HepG2 (cell line): Measurements from ENCODE around the gene AMZ1. TPM values are rescaled to one million over a fixed set of nuclear protein-coding genes. Genes with fewer than 3 reads are reported as not detected.
A peak's percentile ranks its signal among the peaks of the same experiment; 100 is the strongest.

Source experiments
- ATAC-seq: fragments of 200-7000 bp; cut with Tn5 transposase; 3 replicates; pipeline ENCODE4 v1.9.1; 2020; ENCODE audit warnings: mild to moderate bottlenecking, moderate library complexity
- BruUV-seq: library from RNA; stranded (reverse); fragments of 400-500 nt; replicated peaks from 2 replicates; lab custom pipeline; 2021; lab: Mats Ljungman, UMichigan
- CTCF ChIA-PET: fragments of 300-600 bp; formaldehyde crosslinking; extraction: SDS; loops from one replicate; lab custom pipeline; 2021; ENCODE audit warnings: low total read pairs, inconsistent platforms, low intra/inter-chr PET ratio; lab: Yijun Ruan, JAX
- POLR2A ChIA-PET: fragments of 350-600 bp; sonication (Branson Sonifier 250); formaldehyde crosslinking; loops from one replicate; lab custom pipeline; 2020; ENCODE audit warnings: antibody characterized with exemption, inconsistent platforms; lab: Yijun Ruan, JAX
- DNase-seq: peaks from one replicate; pipeline ENCODE4 v3.0.0-alpha.2; 2015; ENCODE audit warnings: low spot score
- FAIRE-seq: peaks from 3 replicates; lab custom pipeline; 2011; peaks lifted over from hg19 to GRCh38; lab: Jason Lieb, UNC
- H2AFZ ChIP-seq: one replicate; pipeline ENCODE4 v1.6.1; 2011; ENCODE audit warnings: low read length, inconsistent platforms
- H3K27ac ChIP-seq: fragments of 300-600 bp; 3 replicates; pipeline ENCODE4 v1.8.0; 2011; ENCODE audit warnings: mixed run types, mild to moderate bottlenecking, mixed read lengths, low read length, inconsistent platforms; ENCODE audit not compliant: insufficient read depth; ENCODE audit errors: extremely low read length
- H3K27me3 ChIP-seq, 2 experiments: fragments of 200-600 bp in 1 of 2; 2 replicates in 1 of 2; 3 replicates in 1 of 2; pipeline versions ENCODE4 v1.6.0 to v1.8.0; 2011; ENCODE audit warnings: low read length in 2 of 2, mild to moderate bottlenecking in 2 of 2, moderate library complexity in 2 of 2, inconsistent platforms in 1 of 2; ENCODE audit not compliant: insufficient read depth in 2 of 2, control insufficient read depth in 1 of 2
- H3K36me3 ChIP-seq, 2 experiments: fragments of 200-600 bp in 1 of 2; replicated peaks in 1 of 2; 2 replicates in 1 of 2; 3 replicates in 1 of 2; pipeline versions ENCODE4 v1.5.1 to v1.8.0; 2011; ENCODE audit warnings: low read length in 2 of 2, inconsistent platforms in 1 of 2; ENCODE audit not compliant: insufficient read depth in 2 of 2, control insufficient read depth in 1 of 2
- H3K4me1 ChIP-seq: 2 replicates; pipeline ENCODE4 v1.5.1; 2012; ENCODE audit warnings: low read length, inconsistent platforms; ENCODE audit not compliant: insufficient read depth
- H3K4me2 ChIP-seq: 2 replicates; pipeline ENCODE4 v1.6.0; 2011; ENCODE audit warnings: low read depth, low read length, inconsistent platforms
- H3K4me3 ChIP-seq, 3 experiments: fragments of 200-600 bp in 1 of 3; sonication (generic), shearing (Covaris generic) in 1 of 3; replicated peaks in 1 of 3; 2 replicates each; pipeline ENCODE4 v1.5.1; 2011 to 2016; ENCODE audit warnings: low read length in 3 of 3, inconsistent platforms in 2 of 3, low read depth in 2 of 3, mild to moderate bottlenecking in 2 of 3, control low read depth in 1 of 3, mixed read lengths in 1 of 3; ENCODE audit not compliant: insufficient read depth in 1 of 3
- H3K79me2 ChIP-seq: one replicate; pipeline ENCODE4 v1.6.1; 2011; ENCODE audit warnings: low read length, inconsistent platforms; ENCODE audit not compliant: insufficient read depth
- H3K9ac ChIP-seq: 2 replicates; pipeline ENCODE4 v1.6.0; 2011; ENCODE audit warnings: mild to moderate bottlenecking, low read depth, low read length, inconsistent platforms; ENCODE audit not compliant: insufficient read depth
- H3K9me3 ChIP-seq: 2 replicates; pipeline ENCODE4 v1.5.1; 2012; ENCODE audit warnings: mild to moderate bottlenecking, low read length
- H4K20me1 ChIP-seq: 2 replicates; pipeline ENCODE4 v1.6.0; 2011; ENCODE audit warnings: inconsistent platforms, mild to moderate bottlenecking, low read length, moderate library complexity; ENCODE audit not compliant: insufficient read depth
- CBFB ChIP-seq: sonication (generic); formaldehyde crosslinking; IDR thresholded peaks from 2 replicates; pipeline ENCODE4 v1.4.0; 2020; ENCODE audit warnings: missing genetic modification reagents
- CHCHD3 ChIP-seq: sonication (generic); formaldehyde crosslinking; IDR thresholded peaks from 2 replicates; pipeline ENCODE4 v1.8.0; 2022; ENCODE audit warnings: mild to moderate bottlenecking, missing genetic modification reagents, moderate library complexity
- HDAC1 ChIP-seq: sonication (generic); formaldehyde crosslinking; IDR thresholded peaks from 2 replicates; pipeline ENCODE4 v1.5.1; 2020; ENCODE audit warnings: mild to moderate bottlenecking, missing genetic modification reagents
- NRL ChIP-seq: sonication (generic); formaldehyde crosslinking; IDR thresholded peaks from 2 replicates; pipeline ENCODE4 v1.5.0; 2020; ENCODE audit warnings: missing genetic modification reagents, mild to moderate bottlenecking, moderate library complexity, borderline replicate concordance
- RAD21 ChIP-seq: fragments of 450-650 bp; formaldehyde crosslinking; IDR thresholded peaks from 2 replicates; pipeline ENCODE4 v1.5.0; 2020; ENCODE audit warnings: mild to moderate bottlenecking
- SSRP1 ChIP-seq: IDR thresholded peaks from 2 replicates; pipeline ENCODE4 v1.6.1; 2016; ENCODE audit warnings: control low read depth
- YEATS2 ChIP-seq: sonication (generic); formaldehyde crosslinking; IDR thresholded peaks from 2 replicates; pipeline ENCODE4 v1.4.0; 2020; ENCODE audit warnings: missing genetic modification reagents, borderline replicate concordance
- ZNF562 ChIP-seq: sonication (generic); formaldehyde crosslinking; IDR thresholded peaks from 2 replicates; pipeline ENCODE4 v1.8.0; 2022; ENCODE audit warnings: missing genetic modification reagents, borderline replicate concordance
- WGBS: methylation state at CpG from one replicate; pipeline ENCODE4 v1.1.6; 2017; ENCODE audit warnings: low lambda C conversion rate; 5-methylcytosine and 5-hydroxymethylcytosine counted together
- in situ Hi-C: cut with HindIII; loops from 2 replicates; pipeline ENCODE4 v1.10.0; 2017; ENCODE audit warnings: low pct_unique_long_range_greater_than_20kb; ENCODE audit not compliant: extremely low pct_ligation_motif_present
- intact Hi-C: fragments of 100-400 bp; cut with micrococcal nuclease; formaldehyde crosslinking; loops from one replicate; pipeline ENCODE4 v1.10.0; 2022; ENCODE audit not compliant: unreplicated experiment
- polyA plus RNA-seq, 8 experiments: library from polyadenylated mRNA; depleted of rRNA in 3 of 8; stranded (reverse) in 7 of 8; unstranded in 1 of 8; fragments of >200 nt; fragmentation: Illumina TruSeq in 4 of 8; extraction: Trizol in 4 of 8; gene quantifications; 2 replicates each; pipeline versions ENCODE4 v1.2.1 to v1.2.3, GENCODE V29; 2011 to 2016; ENCODE audit warnings: low read depth in 4 of 8, missing spikeins in 1 of 8, mixed read lengths in 1 of 8; ENCODE audit not compliant: insufficient read depth in 1 of 8
- total RNA-seq, 5 experiments: library from RNA; depleted of rRNA; stranded (reverse); fragments of >200 nt; fragmentation: Illumina TruSeq; extraction: Trizol; gene quantifications; 2 replicates each; pipeline ENCODE4 v1.2.3, GENCODE V29; 2016; ENCODE audit warnings: low read depth in 1 of 5
- TF ChIP-seq, protein P1 (sequence below): sonication (generic); formaldehyde crosslinking; IDR thresholded peaks from 2 replicates; pipeline ENCODE4 v1.4.0; 2020; ENCODE audit warnings: missing genetic modification reagents
- TF ChIP-seq, protein P2 (sequence below): sonication (generic); formaldehyde crosslinking; IDR thresholded peaks from 2 replicates; pipeline ENCODE4 v1.5.1; 2020; ENCODE audit warnings: mild to moderate bottlenecking, missing genetic modification reagents, moderate library complexity
- TF ChIP-seq, protein P3 (sequence below): IDR thresholded peaks from 2 replicates; pipeline ENCODE4 v1.6.1; 2012; ENCODE audit warnings: inconsistent platforms
- TF ChIP-seq, protein P4 (sequence below): sonication (generic); formaldehyde crosslinking; IDR thresholded peaks from 2 replicates; pipeline ENCODE4 v1.4.0; 2020; ENCODE audit warnings: missing genetic modification reagents

AMZ1 gene
- total and polyA plus RNA-seq, 2 of the 13 experiments (the other 11 are each of a cell fraction or from before 2014, with no cell fraction given) = 0.03 TPM; not detected in 1

DNA sequence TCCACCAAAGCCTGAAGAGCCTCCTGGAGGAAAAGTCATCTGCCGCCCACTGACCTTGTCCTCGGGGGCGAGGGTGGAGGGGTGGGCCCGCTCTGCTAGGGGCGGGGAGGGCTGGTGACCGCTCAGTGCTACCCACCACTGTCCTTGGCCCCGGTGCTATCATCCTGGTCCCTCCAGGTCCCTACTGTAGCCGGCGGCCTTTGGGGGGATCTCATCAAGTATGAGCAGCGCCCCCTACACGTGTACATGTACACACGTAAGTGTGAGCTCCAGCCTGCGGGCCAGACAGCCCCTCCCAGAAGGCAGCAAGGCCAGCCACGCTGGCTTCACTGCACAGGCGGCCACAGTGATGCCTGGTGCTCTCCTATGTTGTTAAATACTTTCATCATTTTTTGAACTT is 36.7 kb upstream of the AMZ1 start:
- WGBS = 76% methylated on average over 6 of the region's 15 CpGs
- Histone ChIP-seq H2AFZ (no peak overlapping the region), H3K4me2 (no peak overlapping the region), H3K27ac (no peak overlapping the region), H3K36me3 (peaks cover 20 to 30% of the 10 kb centered on the region in 2 experiments; a peak in 4 of 5 replicates), H3K4me1 (no peaks in the 10 kb centered on the region; the same call in 1 of the 2 replicates), H3K4me3 (no peak overlapping the region), H3K79me2 (no peaks in the 10 kb centered on the region), H3K9ac (no peak overlapping the region), H4K20me1 (peaks cover 10% of the 10 kb centered on the region; the same call in 1 of the 2 replicates), H3K27me3 (no peaks in the 10 kb centered on the region), H3K9me3 (no peaks in the 10 kb centered on the region)
- DNase-seq = peak; percentile 58
- peak; percentile 75 for ATAC-seq
- in situ Hi-C loops (no loop called here), intact Hi-C loops (loop anchor here (5.0 kb wide), 1 partner anchor 44 kb away; no protein-coding TSS in a partner anchor)
- BruUV-seq = no TSS peak
- peak; percentile 4 for FAIRE-seq
- POLR2A ChIA-PET = interaction anchor here (0.7 kb wide), 1 partner anchor 30 kb away, joined by 3 read pairs; no protein-coding TSS in a partner anchor
- CTCF ChIA-PET = interaction anchor here (1.0 to 1.5 kb wide), 2 partner anchors 11 to 43 kb away, joined by 3 to 7 read pairs; no protein-coding TSS in a partner anchor
- TF ChIP-seq, protein P1, sequence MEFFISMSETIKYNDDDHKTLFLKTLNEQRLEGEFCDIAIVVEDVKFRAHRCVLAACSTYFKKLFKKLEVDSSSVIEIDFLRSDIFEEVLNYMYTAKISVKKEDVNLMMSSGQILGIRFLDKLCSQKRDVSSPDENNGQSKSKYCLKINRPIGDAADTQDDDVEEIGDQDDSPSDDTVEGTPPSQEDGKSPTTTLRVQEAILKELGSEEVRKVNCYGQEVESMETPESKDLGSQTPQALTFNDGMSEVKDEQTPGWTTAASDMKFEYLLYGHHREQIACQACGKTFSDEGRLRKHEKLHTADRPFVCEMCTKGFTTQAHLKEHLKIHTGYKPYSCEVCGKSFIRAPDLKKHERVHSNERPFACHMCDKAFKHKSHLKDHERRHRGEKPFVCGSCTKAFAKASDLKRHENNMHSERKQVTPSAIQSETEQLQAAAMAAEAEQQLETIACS = no peak
- TF ChIP-seq, protein P2, sequence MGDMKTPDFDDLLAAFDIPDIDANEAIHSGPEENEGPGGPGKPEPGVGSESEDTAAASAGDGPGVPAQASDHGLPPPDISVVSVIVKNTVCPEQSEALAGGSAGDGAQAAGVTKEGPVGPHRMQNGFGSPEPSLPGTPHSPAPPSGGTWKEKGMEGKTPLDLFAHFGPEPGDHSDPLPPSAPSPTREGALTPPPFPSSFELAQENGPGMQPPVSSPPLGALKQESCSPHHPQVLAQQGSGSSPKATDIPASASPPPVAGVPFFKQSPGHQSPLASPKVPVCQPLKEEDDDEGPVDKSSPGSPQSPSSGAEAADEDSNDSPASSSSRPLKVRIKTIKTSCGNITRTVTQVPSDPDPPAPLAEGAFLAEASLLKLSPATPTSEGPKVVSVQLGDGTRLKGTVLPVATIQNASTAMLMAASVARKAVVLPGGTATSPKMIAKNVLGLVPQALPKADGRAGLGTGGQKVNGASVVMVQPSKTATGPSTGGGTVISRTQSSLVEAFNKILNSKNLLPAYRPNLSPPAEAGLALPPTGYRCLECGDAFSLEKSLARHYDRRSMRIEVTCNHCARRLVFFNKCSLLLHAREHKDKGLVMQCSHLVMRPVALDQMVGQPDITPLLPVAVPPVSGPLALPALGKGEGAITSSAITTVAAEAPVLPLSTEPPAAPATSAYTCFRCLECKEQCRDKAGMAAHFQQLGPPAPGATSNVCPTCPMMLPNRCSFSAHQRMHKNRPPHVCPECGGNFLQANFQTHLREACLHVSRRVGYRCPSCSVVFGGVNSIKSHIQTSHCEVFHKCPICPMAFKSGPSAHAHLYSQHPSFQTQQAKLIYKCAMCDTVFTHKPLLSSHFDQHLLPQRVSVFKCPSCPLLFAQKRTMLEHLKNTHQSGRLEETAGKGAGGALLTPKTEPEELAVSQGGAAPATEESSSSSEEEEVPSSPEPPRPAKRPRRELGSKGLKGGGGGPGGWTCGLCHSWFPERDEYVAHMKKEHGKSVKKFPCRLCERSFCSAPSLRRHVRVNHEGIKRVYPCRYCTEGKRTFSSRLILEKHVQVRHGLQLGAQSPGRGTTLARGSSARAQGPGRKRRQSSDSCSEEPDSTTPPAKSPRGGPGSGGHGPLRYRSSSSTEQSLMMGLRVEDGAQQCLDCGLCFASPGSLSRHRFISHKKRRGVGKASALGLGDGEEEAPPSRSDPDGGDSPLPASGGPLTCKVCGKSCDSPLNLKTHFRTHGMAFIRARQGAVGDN (CRISPR knock-in tag) = peak; percentile 48
- TF ChIP-seq, protein P3, sequence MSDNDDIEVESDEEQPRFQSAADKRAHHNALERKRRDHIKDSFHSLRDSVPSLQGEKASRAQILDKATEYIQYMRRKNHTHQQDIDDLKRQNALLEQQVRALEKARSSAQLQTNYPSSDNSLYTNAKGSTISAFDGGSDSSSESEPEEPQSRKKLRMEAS = peak; percentile 11; the same call in 1 of the 2 replicates
- TF ChIP-seq, protein P4, sequence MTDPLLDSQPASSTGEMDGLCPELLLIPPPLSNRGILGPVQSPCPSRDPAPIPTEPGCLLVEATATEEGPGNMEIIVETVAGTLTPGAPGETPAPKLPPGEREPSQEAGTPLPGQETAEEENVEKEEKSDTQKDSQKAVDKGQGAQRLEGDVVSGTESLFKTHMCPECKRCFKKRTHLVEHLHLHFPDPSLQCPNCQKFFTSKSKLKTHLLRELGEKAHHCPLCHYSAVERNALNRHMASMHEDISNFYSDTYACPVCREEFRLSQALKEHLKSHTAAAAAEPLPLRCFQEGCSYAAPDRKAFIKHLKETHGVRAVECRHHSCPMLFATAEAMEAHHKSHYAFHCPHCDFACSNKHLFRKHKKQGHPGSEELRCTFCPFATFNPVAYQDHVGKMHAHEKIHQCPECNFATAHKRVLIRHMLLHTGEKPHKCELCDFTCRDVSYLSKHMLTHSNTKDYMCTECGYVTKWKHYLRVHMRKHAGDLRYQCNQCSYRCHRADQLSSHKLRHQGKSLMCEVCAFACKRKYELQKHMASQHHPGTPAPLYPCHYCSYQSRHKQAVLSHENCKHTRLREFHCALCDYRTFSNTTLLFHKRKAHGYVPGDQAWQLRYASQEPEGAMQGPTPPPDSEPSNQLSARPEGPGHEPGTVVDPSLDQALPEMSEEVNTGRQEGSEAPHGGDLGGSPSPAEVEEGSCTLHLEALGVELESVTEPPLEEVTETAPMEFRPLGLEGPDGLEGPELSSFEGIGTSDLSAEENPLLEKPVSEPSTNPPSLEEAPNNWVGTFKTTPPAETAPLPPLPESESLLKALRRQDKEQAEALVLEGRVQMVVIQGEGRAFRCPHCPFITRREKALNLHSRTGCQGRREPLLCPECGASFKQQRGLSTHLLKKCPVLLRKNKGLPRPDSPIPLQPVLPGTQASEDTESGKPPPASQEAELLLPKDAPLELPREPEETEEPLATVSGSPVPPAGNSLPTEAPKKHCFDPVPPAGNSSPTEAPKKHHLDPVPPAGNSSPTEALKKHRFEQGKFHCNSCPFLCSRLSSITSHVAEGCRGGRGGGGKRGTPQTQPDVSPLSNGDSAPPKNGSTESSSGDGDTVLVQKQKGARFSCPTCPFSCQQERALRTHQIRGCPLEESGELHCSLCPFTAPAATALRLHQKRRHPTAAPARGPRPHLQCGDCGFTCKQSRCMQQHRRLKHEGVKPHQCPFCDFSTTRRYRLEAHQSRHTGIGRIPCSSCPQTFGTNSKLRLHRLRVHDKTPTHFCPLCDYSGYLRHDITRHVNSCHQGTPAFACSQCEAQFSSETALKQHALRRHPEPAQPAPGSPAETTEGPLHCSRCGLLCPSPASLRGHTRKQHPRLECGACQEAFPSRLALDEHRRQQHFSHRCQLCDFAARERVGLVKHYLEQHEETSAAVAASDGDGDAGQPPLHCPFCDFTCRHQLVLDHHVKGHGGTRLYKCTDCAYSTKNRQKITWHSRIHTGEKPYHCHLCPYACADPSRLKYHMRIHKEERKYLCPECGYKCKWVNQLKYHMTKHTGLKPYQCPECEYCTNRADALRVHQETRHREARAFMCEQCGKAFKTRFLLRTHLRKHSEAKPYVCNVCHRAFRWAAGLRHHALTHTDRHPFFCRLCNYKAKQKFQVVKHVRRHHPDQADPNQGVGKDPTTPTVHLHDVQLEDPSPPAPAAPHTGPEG (CRISPR knock-in tag) = no peak
- TF ChIP-seq SSRP1 (CRISPR knock-in tag) (no peak), YEATS2 (CRISPR knock-in tag) (no peak), RAD21 (CRISPR knock-in tag) (0 out of 2 replicates have a peak, but pooled peaks have one; percentile 33), CBFB (CRISPR knock-in tag) (no peak), NRL (no peak), HDAC1 (CRISPR knock-in tag) (0 out of 2 replicates have a peak, but pooled peaks have one; percentile 33), ZNF562 (CRISPR knock-in tag) (no peak), CHCHD3 (no peak)
